ENCODE data around the gene PCGF3.

PCGF3 gene

DNA sequence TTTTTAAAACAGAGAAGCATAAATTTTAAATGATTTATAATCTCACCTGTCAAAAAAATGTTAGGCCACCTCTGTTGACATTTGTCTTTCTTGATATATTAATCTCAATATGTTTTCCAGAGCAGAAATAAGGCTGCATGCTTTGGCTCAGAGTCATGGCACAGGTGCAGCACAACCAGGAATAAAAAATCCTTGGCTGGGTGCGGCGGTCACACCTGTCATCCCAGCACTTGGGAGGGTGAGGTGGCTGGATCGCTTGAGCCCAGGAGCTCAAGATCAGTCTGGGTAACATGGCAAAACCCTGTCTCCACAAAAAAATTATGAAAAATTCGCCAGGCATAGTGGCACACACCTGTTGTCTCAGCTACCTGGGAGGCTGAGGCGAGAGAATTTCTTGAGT lies 102.2 kb downstream of the PCGF3 start:
- Histone ChIP-seq H2BK15ac (ENCODE audit: low read depth, poor library complexity, severe bottlenecking) (no peak overlapping the region), H3K4ac (ENCODE audit: low read depth in 1 of 2, low read length in 2 of 2) (no peak overlapping the region), H3K4me3 (ENCODE audit: insufficient read depth in 1 of 2, low read depth in 1 of 2, low read length in 2 of 2) (no peak overlapping the region), H3K9me3 (ENCODE audit: control insufficient read depth, low read length) (peaks cover 7% of the 10 kb centered on the region), H4K91ac (ENCODE audit: low read length) (no peak overlapping the region), H3K14ac (ENCODE audit: low read length in 2 of 2) (no peak overlapping the region), H2AFZ (ENCODE audit: low read depth, low read length) (no peak overlapping the region), H4K8ac (ENCODE audit: low read length) (no peak overlapping the region), H3K79me1 (replicated peaks; ENCODE audit: low read length, poor library complexity, severe bottlenecking) (no peaks in the 10 kb centered on the region), H3K36me3 (ENCODE audit: control insufficient read depth in 1 of 2, insufficient read depth in 2 of 2, low read depth in 1 of 2, low read length in 2 of 2) (no peaks in the 10 kb centered on the region), H3K27ac (ENCODE audit: low read length, poor library complexity, severe bottlenecking) (no peak overlapping the region), H3K27me3 (ENCODE audit: control insufficient read depth in 1 of 2, insufficient read depth in 1 of 2, low read length in 2 of 2) (peaks cover 9 to 41% of the 10 kb centered on the region in 2 experiments), H3K18ac (ENCODE audit: low read depth in 1 of 2, low read length in 2 of 2) (no peak overlapping the region), H2BK5ac (ENCODE audit: low read depth, low read length, poor library complexity, severe bottlenecking) (no peak overlapping the region), H3K4me2 (ENCODE audit: low read length, poor library complexity, severe bottlenecking) (no peak overlapping the region), H2AK5ac (ENCODE audit: low read length, severe bottlenecking) (no peak overlapping the region), H3K9ac (ENCODE audit: low read length) (no peak overlapping the region), H3K4me1 (ENCODE audit: control insufficient read depth, insufficient read depth, low read depth, low read length) (peaks cover 3% of the 10 kb centered on the region), H2BK12ac (ENCODE audit: low read length in 2 of 2) (no peak overlapping the region), H2BK120ac (ENCODE audit: low read depth, low read length) (no peak overlapping the region), H3K23ac (ENCODE audit: low read length in 2 of 2) (no peak overlapping the region)
- WGBS = 93% methylated on average over 3 of the region's 5 CpGs
- no peak for DNase-seq

DNA sequence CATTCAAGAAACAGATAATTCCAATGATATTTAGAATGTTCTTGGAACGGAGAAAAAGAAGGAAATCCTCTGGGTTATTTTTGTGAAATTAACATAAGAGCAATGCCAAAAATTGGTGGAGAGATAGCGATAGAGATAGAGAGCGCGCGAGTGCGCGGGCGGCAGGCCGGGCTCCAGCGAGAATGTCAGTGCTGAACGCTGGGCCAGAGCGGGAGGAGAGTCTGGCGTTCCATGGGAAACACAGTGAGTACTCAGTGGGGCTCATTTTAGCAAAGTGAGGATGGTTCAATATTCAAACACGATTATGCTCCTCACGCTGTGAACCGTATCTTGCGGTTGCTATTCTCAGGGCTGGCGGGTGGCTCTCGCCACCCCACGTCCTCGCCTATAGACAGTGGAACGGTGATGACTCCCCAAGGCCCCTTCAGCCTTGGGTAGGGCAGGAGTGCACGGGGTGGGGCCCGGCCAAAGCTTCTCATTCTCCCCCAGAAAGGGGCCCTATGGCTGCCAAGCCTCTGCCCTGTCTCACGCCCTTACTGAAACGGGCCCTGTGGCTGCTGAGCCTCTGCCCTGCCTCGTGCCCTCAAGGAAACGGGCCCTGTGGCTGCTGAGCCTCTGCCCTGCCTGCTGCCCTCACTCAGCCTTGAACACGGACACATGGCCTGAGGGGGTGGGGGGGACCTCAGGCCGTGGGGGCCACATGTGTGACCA lies 103.4 kb downstream of the PCGF3 start:
- H3K27ac ChIP-seq (ENCODE audit: low read length, poor library complexity, severe bottlenecking) = no peak overlapping the region
- H4K8ac ChIP-seq (ENCODE audit: low read length) = no peak overlapping the region
- no peaks in the 10 kb centered on the region for H3K79me1 ChIP-seq (replicated peaks; ENCODE audit: low read length, poor library complexity, severe bottlenecking)
- no peak overlapping the region for H2BK15ac ChIP-seq (ENCODE audit: low read depth, poor library complexity, severe bottlenecking)
- H3K27me3 ChIP-seq (ENCODE audit: control insufficient read depth in 1 of 2, insufficient read depth in 1 of 2, low read length in 2 of 2) = peaks cover 18 to 49% of the 10 kb centered on the region in 2 experiments
- no peak overlapping the region for H3K4me2 ChIP-seq (ENCODE audit: low read length, poor library complexity, severe bottlenecking)
- H2BK120ac ChIP-seq (ENCODE audit: low read depth, low read length) = no peak overlapping the region
- H3K4ac ChIP-seq (ENCODE audit: low read depth in 1 of 2, low read length in 2 of 2) = no peak overlapping the region
- no peak overlapping the region for H2AFZ ChIP-seq (ENCODE audit: low read depth, low read length)
- WGBS = 91% methylated on average over 30 of the region's 30 CpGs
- H2BK5ac ChIP-seq (ENCODE audit: low read depth, low read length, poor library complexity, severe bottlenecking) = no peak overlapping the region
- H3K18ac ChIP-seq (ENCODE audit: low read depth in 1 of 2, low read length in 2 of 2) = no peak overlapping the region
- no peak for DNase-seq
- H3K9ac ChIP-seq (ENCODE audit: low read length) = no peak overlapping the region
- no peak overlapping the region for H4K91ac ChIP-seq (ENCODE audit: low read length)
- H2BK12ac ChIP-seq (ENCODE audit: low read length in 2 of 2) = no peak overlapping the region
- H3K36me3 ChIP-seq (ENCODE audit: control insufficient read depth in 1 of 2, insufficient read depth in 2 of 2, low read depth in 1 of 2, low read length in 2 of 2) = no peaks in the 10 kb centered on the region
- peaks cover 7% of the 10 kb centered on the region for H3K9me3 ChIP-seq (ENCODE audit: control insufficient read depth, low read length)
- H2AK5ac ChIP-seq (ENCODE audit: low read length, severe bottlenecking) = no peak overlapping the region
- no peak overlapping the region for H3K4me3 ChIP-seq (ENCODE audit: insufficient read depth in 1 of 2, low read depth in 1 of 2, low read length in 2 of 2)
- H3K14ac ChIP-seq (ENCODE audit: low read length in 2 of 2) = no peak overlapping the region
- H3K4me1 ChIP-seq (ENCODE audit: control insufficient read depth, insufficient read depth, low read depth, low read length) = peaks cover 3% of the 10 kb centered on the region
- H3K23ac ChIP-seq (ENCODE audit: low read length in 2 of 2) = no peak overlapping the region

DNA sequence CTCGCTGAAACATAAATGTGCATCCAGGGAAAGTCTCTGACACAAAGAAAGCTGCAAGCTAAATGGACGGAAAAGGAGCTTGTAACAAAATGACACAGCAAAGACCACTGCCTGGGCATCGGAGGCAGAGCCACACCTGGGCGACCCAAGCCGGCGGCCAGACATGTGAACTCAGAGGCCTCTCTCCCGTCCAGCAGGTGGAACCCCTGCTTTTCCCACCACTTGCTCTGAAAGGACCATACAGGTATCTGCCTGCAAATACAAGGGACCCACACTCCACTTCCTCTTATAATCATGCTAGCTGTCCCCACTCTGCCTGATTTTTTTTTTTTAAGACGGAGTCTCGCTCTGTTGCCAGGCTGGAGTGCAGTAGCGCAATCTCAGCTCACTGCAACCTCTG lies 108.3 kb downstream of the PCGF3 start:
- WGBS = 53% methylated on average over 10 of the region's 10 CpGs
- no peak overlapping the region for H3K23ac ChIP-seq (ENCODE audit: low read length in 2 of 2)

DNA sequence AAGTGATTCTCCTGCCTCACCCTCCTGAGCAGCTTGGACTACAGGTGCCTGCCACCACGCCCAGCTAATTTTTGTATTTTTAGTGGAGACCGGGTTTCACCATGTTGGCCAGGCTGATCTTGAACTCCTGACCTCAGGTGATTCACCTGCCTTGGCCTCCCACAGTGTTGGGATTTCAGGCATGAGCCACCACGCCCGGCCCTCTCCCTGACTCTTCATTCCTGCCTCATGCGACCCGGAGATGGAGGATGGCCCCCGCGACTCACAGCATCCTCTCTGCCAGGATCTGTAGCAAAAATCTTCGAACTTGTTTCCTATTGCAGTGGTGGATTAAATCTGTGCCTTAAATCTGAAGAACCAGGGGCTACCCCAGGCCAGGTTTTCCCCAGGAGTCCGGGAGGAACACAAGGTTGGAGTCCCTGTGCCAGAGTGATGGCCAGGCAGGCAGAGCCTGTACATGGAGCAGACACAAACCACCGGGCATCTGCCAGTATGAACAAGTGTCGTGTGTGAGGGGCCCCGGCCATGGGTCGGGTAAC lies 108.7 kb downstream of the PCGF3 start:
- 84% methylated on average over 14 of the region's 14 CpGs for WGBS
- H4K91ac ChIP-seq (ENCODE audit: low read length) = no peak overlapping the region

More for the DNA sequence above, 108.3 kb downstream of the PCGF3 start:
- Histone ChIP-seq H4K91ac (ENCODE audit: low read length) (no peak overlapping the region), H2AFZ (ENCODE audit: low read depth, low read length) (no peak overlapping the region), H2BK120ac (ENCODE audit: low read depth, low read length) (no peak overlapping the region), H3K9me3 (ENCODE audit: control insufficient read depth, low read length) (no peaks in the 10 kb centered on the region), H3K14ac (ENCODE audit: low read length in 2 of 2) (no peak overlapping the region), H2AK5ac (ENCODE audit: low read length, severe bottlenecking) (no peak overlapping the region), H2BK5ac (ENCODE audit: low read depth, low read length, poor library complexity, severe bottlenecking) (no peak overlapping the region), H3K27me3 (ENCODE audit: control insufficient read depth in 1 of 2, insufficient read depth in 1 of 2, low read length in 2 of 2) (peaks cover 46 to 74% of the 10 kb centered on the region in 2 experiments), H3K36me3 (ENCODE audit: control insufficient read depth in 1 of 2, insufficient read depth in 2 of 2, low read depth in 1 of 2, low read length in 2 of 2) (no peaks in the 10 kb centered on the region), H3K4me1 (ENCODE audit: control insufficient read depth, insufficient read depth, low read depth, low read length) (peaks cover 1% of the 10 kb centered on the region), H4K8ac (ENCODE audit: low read length) (no peak overlapping the region), H2BK12ac (ENCODE audit: low read length in 2 of 2) (no peak overlapping the region), H3K4ac (ENCODE audit: low read depth in 1 of 2, low read length in 2 of 2) (no peak overlapping the region), H2BK15ac (ENCODE audit: low read depth, poor library complexity, severe bottlenecking) (no peak overlapping the region), H3K9ac (ENCODE audit: low read length) (no peak overlapping the region), H3K18ac (ENCODE audit: low read depth in 1 of 2, low read length in 2 of 2) (no peak overlapping the region), H3K79me1 (replicated peaks; ENCODE audit: low read length, poor library complexity, severe bottlenecking) (no peaks in the 10 kb centered on the region), H3K27ac (ENCODE audit: low read length, poor library complexity, severe bottlenecking) (no peak overlapping the region), H3K4me3 (ENCODE audit: insufficient read depth in 1 of 2, low read depth in 1 of 2, low read length in 2 of 2) (no peak overlapping the region), H3K4me2 (ENCODE audit: low read length, poor library complexity, severe bottlenecking) (no peak overlapping the region)
- no peak for DNase-seq

More for the DNA sequence above, 108.7 kb downstream of the PCGF3 start:
- Histone ChIP-seq H2BK5ac (ENCODE audit: low read depth, low read length, poor library complexity, severe bottlenecking) (no peak overlapping the region), H3K9me3 (ENCODE audit: control insufficient read depth, low read length) (peaks cover under 1% of the 10 kb centered on the region), H3K27ac (ENCODE audit: low read length, poor library complexity, severe bottlenecking) (no peak overlapping the region), H2AFZ (ENCODE audit: low read depth, low read length) (no peak overlapping the region), H3K36me3 (ENCODE audit: control insufficient read depth in 1 of 2, insufficient read depth in 2 of 2, low read depth in 1 of 2, low read length in 2 of 2) (no peaks in the 10 kb centered on the region), H2AK5ac (ENCODE audit: low read length, severe bottlenecking) (no peak overlapping the region), H3K14ac (ENCODE audit: low read length in 2 of 2) (no peak overlapping the region), H3K18ac (ENCODE audit: low read depth in 1 of 2, low read length in 2 of 2) (no peak overlapping the region), H3K27me3 (ENCODE audit: control insufficient read depth in 1 of 2, insufficient read depth in 1 of 2, low read length in 2 of 2) (peaks cover 51 to 77% of the 10 kb centered on the region in 2 experiments), H3K23ac (ENCODE audit: low read length in 2 of 2) (no peak overlapping the region), H3K4ac (ENCODE audit: low read depth in 1 of 2, low read length in 2 of 2) (no peak overlapping the region), H3K9ac (ENCODE audit: low read length) (no peak overlapping the region), H3K4me3 (ENCODE audit: insufficient read depth in 1 of 2, low read depth in 1 of 2, low read length in 2 of 2) (no peak overlapping the region), H2BK15ac (ENCODE audit: low read depth, poor library complexity, severe bottlenecking) (no peak overlapping the region), H4K8ac (ENCODE audit: low read length) (no peak overlapping the region), H3K4me1 (ENCODE audit: control insufficient read depth, insufficient read depth, low read depth, low read length) (peaks cover 1% of the 10 kb centered on the region), H2BK120ac (ENCODE audit: low read depth, low read length) (no peak overlapping the region), H3K79me1 (replicated peaks; ENCODE audit: low read length, poor library complexity, severe bottlenecking) (no peaks in the 10 kb centered on the region), H2BK12ac (ENCODE audit: low read length in 2 of 2) (no peak overlapping the region), H3K4me2 (ENCODE audit: low read length, poor library complexity, severe bottlenecking) (no peak overlapping the region)
- no peak for DNase-seq

Data from mesenchymal stem cell (in vitro differentiated cells and primary cell).